HL-60 (cell line): ENCODE measurements around the gene NUMB.

Experiments used
- CTCF ChIP-seq: IDR thresholded peaks from one replicate; pipeline ENCODE4 v1.5.1; 2011; ENCODE audit warnings: low read length, control low read depth, inconsistent platforms; ENCODE audit not compliant: insufficient read depth
- GABPA ChIP-seq: IDR thresholded peaks from 2 replicates; pipeline ENCODE4 v1.6.1; 2012; ENCODE audit warnings: low read depth
- POLR2AphosphoS5 ChIP-seq: IDR thresholded peaks from 2 replicates; pipeline ENCODE4 v1.6.1; 2012; ENCODE audit warnings: low read depth

- TF ChIP-seq CTCF (no peak), GABPA (no peak), POLR2AphosphoS5 (no peak)
These were observed 219.9 kb downstream of the NUMB start for GRCh38 chr14:73238424-73238852.
